K562 (cell line): ENCODE data around the gene WWP2. TPM values are rescaled to one million over a fixed set of nuclear protein-coding genes. Genes with fewer than 3 reads are reported as not detected.

ENCODE experiments used
- ARID2 ChIP-seq: fragments of 450-650 bp; IDR thresholded peaks from 2 replicates; pipeline ENCODE4 v1.6.1; 2017; ENCODE audit warnings: antibody characterized with exemption, mild to moderate bottlenecking
- CXXC5 ChIP-seq: fragments of 250-450 bp; sonication (Bioruptor Pico); IDR thresholded peaks from 2 replicates; pipeline ENCODE4 v1.8.0; 2022; ENCODE audit warnings: inconsistent platforms, mild to moderate bottlenecking, moderate library complexity
- DPF2 ChIP-seq: fragments of 450-650 bp; IDR thresholded peaks from 2 replicates; pipeline ENCODE4 v1.6.1; 2016
- ERF ChIP-seq: fragments of 450-650 bp; formaldehyde crosslinking; IDR thresholded peaks from 2 replicates; pipeline ENCODE4 v1.4.0; 2020; ENCODE audit warnings: mild to moderate bottlenecking, mixed read lengths
- MGA ChIP-seq: fragments of 450-650 bp; IDR thresholded peaks from 2 replicates; pipeline ENCODE4 v1.6.1; 2016; ENCODE audit warnings: mild to moderate bottlenecking, moderate library complexity
- NCOR1 ChIP-seq: fragments of 450-650 bp; IDR thresholded peaks from 2 replicates; pipeline ENCODE4 v1.6.1; 2016; ENCODE audit warnings: mild to moderate bottlenecking, moderate library complexity
- SNAPC5 ChIP-seq: fragments of 250-450 bp; sonication (Bioruptor Pico); IDR thresholded peaks from 2 replicates; pipeline ENCODE4 v1.8.0; 2021; ENCODE audit warnings: moderate library complexity, mild to moderate bottlenecking, inconsistent platforms
- STAG1 ChIP-seq: sonication (generic); formaldehyde crosslinking; IDR thresholded peaks from 2 replicates; pipeline ENCODE4 v1.5.0; 2020; ENCODE audit warnings: missing genetic modification reagents, borderline replicate concordance
- TCF3 ChIP-seq: sonication (generic); formaldehyde crosslinking; IDR thresholded peaks from 2 replicates; pipeline ENCODE4 v1.4.0; 2020; ENCODE audit warnings: mild to moderate bottlenecking, missing genetic modification reagents
- ZNF282 ChIP-seq: sonication (generic); formaldehyde crosslinking; IDR thresholded peaks from 2 replicates; pipeline ENCODE4 v1.8.1; 2023; ENCODE audit warnings: missing genetic modification reagents
- ZNF41 ChIP-seq: fragments of 250-450 bp; sonication (Bioruptor Pico); conservative IDR thresholded peaks from 2 replicates; pipeline ENCODE4 v1.4.0; 2020; ENCODE audit warnings: mild to moderate bottlenecking
- ZNF592 ChIP-seq: fragments of 450-650 bp; IDR thresholded peaks from 2 replicates; pipeline ENCODE4 v1.6.1; 2017; ENCODE audit warnings: antibody characterized with exemption, mild to moderate bottlenecking
- polyA plus RNA-seq, 8 experiments: library from polyadenylated mRNA; depleted of rRNA in 4 of 8; stranded (reverse) in 5 of 8; unstranded in 3 of 8; fragments of >200 nt; fragmentation: Nextera tagmentation in 2 of 8; fragmentation: Illumina TruSeq in 1 of 8; extraction: Ambion mirVana in 2 of 8; extraction: Trizol in 1 of 8; gene quantifications; 2 replicates each; pipeline versions ENCODE4 v1.2.1 to v1.2.3, GENCODE V29; 2011 to 2014; ENCODE audit warnings: inconsistent platforms in 1 of 8, missing spikeins in 1 of 8
- total RNA-seq, 7 experiments: library from RNA; depleted of rRNA in 6 of 7; stranded (reverse); fragments of >200 nt in 6 of 7; fragmentation: Illumina TruSeq in 2 of 7; extraction: Trizol in 2 of 7; gene quantifications; 2 replicates each; pipeline versions ENCODE4 v1.2.1 to v1.2.3, GENCODE V29; 2011 to 2021; ENCODE audit warnings: low replicate concordance in 1 of 7

WWP2 gene
- total and polyA plus RNA-seq, 9 of the 15 experiments (the other 6 are each of a cell fraction or from before 2014, with no cell fraction given): 1.9 to 34.4 (median 14.6) TPM

- TF ChIP-seq MGA (peak; percentile 60; the same call in 1 of the 2 replicates), ERF (CRISPR knock-in tag) (no peak), NCOR1 (peak; percentile 47; the same call in 1 of the 2 replicates), ZNF41 (CRISPR knock-in tag) (no peak), ZNF592 (peak; percentile 81), DPF2 (peak; percentile 80), ARID2 (no peak), TCF3 (CRISPR knock-in tag) (peak; percentile 69), ZNF282 (CRISPR knock-in tag) (no peak), STAG1 (CRISPR knock-in tag) (no peak), SNAPC5 (CRISPR knock-in tag) (no peak), CXXC5 (CRISPR knock-in tag) (peak; percentile 37)
These were observed 103.6 kb downstream of the WWP2 start (continued) for GRCh38 chr16:69865701-69866100.
